Fibroblast of villous mesenchyme (primary cell): Measurements from ENCODE around the gene SAXO1. TPM values are rescaled to one million over a fixed set of nuclear protein-coding genes. Genes with fewer than 3 reads are reported as not detected.

ENCODE experiments used
- DNase-seq: peaks from one replicate; pipeline ENCODE4 v3.0.0-alpha.2; 2010; ENCODE audit warnings: low read depth
- H3K4me3 ChIP-seq: 2 replicates; pipeline ENCODE4 v1.5.1; 2011; ENCODE audit warnings: low read depth, mild to moderate bottlenecking, low read length
- CTCF ChIP-seq: IDR thresholded peaks from 2 replicates; pipeline ENCODE4 v1.5.1; 2012; ENCODE audit warnings: low read depth, mild to moderate bottlenecking, low read length; ENCODE audit not compliant: insufficient read depth
- total RNA-seq: library from RNA; depleted of rRNA; stranded (reverse); fragments of >200 nt; gene quantifications from 2 replicates; pipeline ENCODE4 v1.2.3, GENCODE V29; 2012

SAXO1 gene
- total RNA-seq, 1 donor = not detected

- DNase-seq = no peak
- no peak for TF ChIP-seq CTCF
- H3K4me3 ChIP-seq = no peak overlapping the region
Observed at GRCh38 chr9:18922161-18922885, 110.7 kb downstream of the SAXO1 start.

GRCh38 chr9:18921366-18922075 is 111.5 kb downstream of the SAXO1 start:
- H3K4me3 ChIP-seq = no peak overlapping the region
- DNase-seq = no peak
- no peak for TF ChIP-seq CTCF

- no peak overlapping the region for H3K4me3 ChIP-seq
- TF ChIP-seq CTCF = no peak
- no peak for DNase-seq
Observed at GRCh38 chr9:18920141-18921084, 112.6 kb downstream of the SAXO1 start.

GRCh38 chr9:18911714-18912342 is 121.2 kb downstream of the SAXO1 start:
- no peak overlapping the region for H3K4me3 ChIP-seq
- DNase-seq = no peak
- TF ChIP-seq CTCF = no peak

GRCh38 chr9:18910916-18911315 is 122.1 kb downstream of the SAXO1 start:
- no peak overlapping the region for H3K4me3 ChIP-seq
- TF ChIP-seq CTCF = no peak
- peak; percentile 12 for DNase-seq

- no peak for DNase-seq
- H3K4me3 ChIP-seq = no peak overlapping the region
- no peak for TF ChIP-seq CTCF
Observed at GRCh38 chr9:18910435-18910834, 122.6 kb downstream of the SAXO1 start.
